Smooth muscle cell (in vitro differentiated cells): Measurements from ENCODE around the gene FAM120B. TPM values are rescaled to one million over a fixed set of nuclear protein-coding genes. Genes with fewer than 3 reads are reported as not detected.

Experiments
- DNase-seq: peaks from one replicate; lab custom pipeline; 2025; ENCODE audit not compliant: unreplicated experiment; lab: John Stamatoyannopoulos, UW
- H2AFZ ChIP-seq: fragments of 200-600 bp; sonication (generic); 2 replicates; pipeline ENCODE4 v1.6.0; 2016; ENCODE audit warnings: antibody characterized with exemption, low read depth, mild to moderate bottlenecking
- H3F3A ChIP-seq: fragments of 200-600 bp; sonication (generic); 2 replicates; pipeline ENCODE4 v1.6.0; 2017; ENCODE audit warnings: antibody characterized with exemption, low read depth
- H3K27ac ChIP-seq: fragments of 200-600 bp; sonication (generic); 2 replicates; pipeline ENCODE4 v1.5.1; 2016; ENCODE audit warnings: low read depth, mild to moderate bottlenecking
- H3K27me3 ChIP-seq: fragments of 200-600 bp; sonication (generic); 2 replicates; pipeline ENCODE4 v1.6.1; 2016; ENCODE audit warnings: low read depth, mild to moderate bottlenecking
- H3K36me3 ChIP-seq: fragments of 200-600 bp; sonication (generic); 2 replicates; pipeline ENCODE4 v1.5.1; 2016; ENCODE audit warnings: low read depth
- H3K4me1 ChIP-seq: fragments of 200-600 bp; sonication (generic); 2 replicates; pipeline ENCODE4 v1.5.1; 2016; ENCODE audit warnings: low read depth
- H3K4me2 ChIP-seq: fragments of 200-600 bp; sonication (generic); 2 replicates; pipeline ENCODE4 v1.6.0; 2016; ENCODE audit warnings: mild to moderate bottlenecking
- H3K4me3 ChIP-seq: fragments of 200-600 bp; sonication (generic); 2 replicates; pipeline ENCODE4 v1.5.1; 2016; ENCODE audit warnings: mild to moderate bottlenecking
- H3K79me2 ChIP-seq: fragments of 200-600 bp; sonication (generic); 2 replicates; pipeline ENCODE4 v1.6.0; 2016; ENCODE audit warnings: low read depth, mild to moderate bottlenecking
- H3K9ac ChIP-seq: fragments of 200-600 bp; sonication (generic); 2 replicates; pipeline ENCODE4 v1.6.0; 2016; ENCODE audit warnings: low read depth
- H3K9me3 ChIP-seq: fragments of 200-600 bp; sonication (generic); replicated peaks from 2 replicates; pipeline ENCODE4 v1.5.1; 2016; ENCODE audit warnings: low read depth
- H4K20me1 ChIP-seq: fragments of 200-600 bp; sonication (generic); 2 replicates; pipeline ENCODE4 v1.6.0; 2016; ENCODE audit warnings: low read depth
- CTCF ChIP-seq: fragments of 200-600 bp; sonication (generic); IDR thresholded peaks from 2 replicates; pipeline ENCODE4 v1.5.1; 2017; ENCODE audit warnings: borderline replicate concordance, mild to moderate bottlenecking, antibody characterized with exemption; ENCODE audit not compliant: insufficient read depth, poor library complexity, severe bottlenecking
- WGBS: methylation state at CpG from one replicate; pipeline ENCODE4 v1.1.7; 2016; ENCODE audit warnings: low lambda C conversion rate; 5-methylcytosine and 5-hydroxymethylcytosine counted together
- polyA plus RNA-seq: library from polyadenylated mRNA; unstranded; fragments of >200 nt; fragmentation: Nextera tagmentation; extraction: Ambion mirVana; gene quantifications from 2 replicates; pipeline ENCODE4 v1.2.1, GENCODE V29; 2016
- total RNA-seq: library from RNA; depleted of rRNA; stranded (reverse); fragments of >200 nt; gene quantifications from 2 replicates; pipeline ENCODE4 v1.2.3, GENCODE V29; 2014

FAM120B gene
- total and polyA plus RNA-seq, 2 experiments from 2014 or later: 17.8 to 26.3 TPM

GRCh38 chr6:170362121-170362520, 55.6 kb downstream of the FAM120B start:
- Histone ChIP-seq H2AFZ (no peak overlapping the region), H3K4me2 (no peak overlapping the region), H3K4me3 (no peak overlapping the region), H3K9me3 (no peaks in the 10 kb centered on the region), H4K20me1 (peaks cover 58% of the 10 kb centered on the region), H3F3A (no peaks in the 10 kb centered on the region), H3K79me2 (no peaks in the 10 kb centered on the region), H3K9ac (no peak overlapping the region), H3K27me3 (no peaks in the 10 kb centered on the region), H3K27ac (no peak overlapping the region), H3K36me3 (no peaks in the 10 kb centered on the region), H3K4me1 (no peaks in the 10 kb centered on the region)
- no peak for TF ChIP-seq CTCF
- DNase-seq: no peak
- WGBS: 100% methylated on average over 1 of the region's 1 CpG

- H3F3A ChIP-seq: no peaks in the 10 kb centered on the region
- H4K20me1 ChIP-seq: peaks cover 53% of the 10 kb centered on the region
- H3K4me1 ChIP-seq: no peaks in the 10 kb centered on the region
- H3K79me2 ChIP-seq: no peaks in the 10 kb centered on the region
- TF ChIP-seq CTCF: no peak
- H3K9ac ChIP-seq: no peak overlapping the region
- H3K4me2 ChIP-seq: no peak overlapping the region
- H2AFZ ChIP-seq: no peak overlapping the region
- no peak for DNase-seq
- WGBS: 96% methylated on average over 5 of the region's 5 CpGs
- H3K36me3 ChIP-seq: no peaks in the 10 kb centered on the region
- no peak overlapping the region for H3K27ac ChIP-seq
- no peaks in the 10 kb centered on the region for H3K9me3 ChIP-seq
- H3K27me3 ChIP-seq: no peaks in the 10 kb centered on the region
- no peak overlapping the region for H3K4me3 ChIP-seq
Observed at GRCh38 chr6:170363255-170363654, 56.7 kb downstream of the FAM120B start.

- no peaks in the 10 kb centered on the region for H3K4me1 ChIP-seq
- H3K79me2 ChIP-seq: no peaks in the 10 kb centered on the region
- no peak overlapping the region for H3K4me2 ChIP-seq
- DNase-seq: no peak
- H3K4me3 ChIP-seq: no peak overlapping the region
- no peak overlapping the region for H3K27ac ChIP-seq
- 87% methylated on average over 4 of the region's 4 CpGs for WGBS
- H3F3A ChIP-seq: no peaks in the 10 kb centered on the region
- no peak overlapping the region for H2AFZ ChIP-seq
- no peak for TF ChIP-seq CTCF
- no peak overlapping the region for H3K9ac ChIP-seq
- H3K27me3 ChIP-seq: no peaks in the 10 kb centered on the region
- no peaks in the 10 kb centered on the region for H3K36me3 ChIP-seq
- no peaks in the 10 kb centered on the region for H3K9me3 ChIP-seq
- peaks cover 45% of the 10 kb centered on the region for H4K20me1 ChIP-seq
Observed at GRCh38 chr6:170365121-170365520, 58.6 kb downstream of the FAM120B start.

- H3K4me3 ChIP-seq: no peak overlapping the region
- no peak for TF ChIP-seq CTCF
- no peaks in the 10 kb centered on the region for H3K9me3 ChIP-seq
- H3F3A ChIP-seq: no peaks in the 10 kb centered on the region
- no peak for DNase-seq
- no peak overlapping the region for H3K4me2 ChIP-seq
- no peaks in the 10 kb centered on the region for H3K79me2 ChIP-seq
- no peaks in the 10 kb centered on the region for H3K27me3 ChIP-seq
- no peak overlapping the region for H2AFZ ChIP-seq
- no peaks in the 10 kb centered on the region for H3K36me3 ChIP-seq
- no peak overlapping the region for H3K27ac ChIP-seq
- 88% methylated on average over 6 of the region's 7 CpGs for WGBS
- no peak overlapping the region for H3K9ac ChIP-seq
- H4K20me1 ChIP-seq: peaks cover 42% of the 10 kb centered on the region
- H3K4me1 ChIP-seq: no peaks in the 10 kb centered on the region
Observed at GRCh38 chr6:170365593-170365992, 59.0 kb downstream of the FAM120B start.
